NB4 (cell line): ENCODE results near the gene CSNK1A1L.

Experiments used
- CTCF ChIP-seq: IDR thresholded peaks from one replicate; pipeline ENCODE4 v1.5.1; 2012; ENCODE audit warnings: low read depth, low read length
- MAX ChIP-seq: IDR thresholded peaks from 2 replicates; pipeline ENCODE4 v1.6.1; 2011; ENCODE audit warnings: low read depth, low read length

GRCh38 chr13:37094840-37095239 lies 10.6 kb downstream of the CSNK1A1L start:
- TF ChIP-seq CTCF, result no peak
- no peak for TF ChIP-seq MAX
